HepG2 (cell line): ENCODE measurements around the gene NSMCE4A. TPM values are rescaled to one million over a fixed set of nuclear protein-coding genes. Genes with fewer than 3 reads are reported as not detected.
A peak's percentile ranks its signal among the peaks of the same experiment; 100 is the strongest.

Experiments used
- ATAC-seq: fragments of 200-7000 bp; cut with Tn5 transposase; 3 replicates; pipeline ENCODE4 v1.9.1; 2020; ENCODE audit warnings: mild to moderate bottlenecking, moderate library complexity
- BruUV-seq: library from RNA; stranded (reverse); fragments of 400-500 nt; replicated peaks from 2 replicates; lab custom pipeline; 2021; lab: Mats Ljungman, UMichigan
- CTCF ChIA-PET: fragments of 300-600 bp; formaldehyde crosslinking; extraction: SDS; loops from one replicate; lab custom pipeline; 2021; ENCODE audit warnings: low total read pairs, inconsistent platforms, low intra/inter-chr PET ratio; lab: Yijun Ruan, JAX
- POLR2A ChIA-PET: fragments of 350-600 bp; sonication (Branson Sonifier 250); formaldehyde crosslinking; loops from one replicate; lab custom pipeline; 2020; ENCODE audit warnings: antibody characterized with exemption, inconsistent platforms; lab: Yijun Ruan, JAX
- DNase-seq: peaks from one replicate; pipeline ENCODE4 v3.0.0-alpha.2; 2015; ENCODE audit warnings: low spot score
- FAIRE-seq: peaks from 3 replicates; lab custom pipeline; 2011; peaks lifted over from hg19 to GRCh38; lab: Jason Lieb, UNC
- H2AFZ ChIP-seq: one replicate; pipeline ENCODE4 v1.6.1; 2011; ENCODE audit warnings: low read length, inconsistent platforms
- H3K27ac ChIP-seq: fragments of 300-600 bp; 3 replicates; pipeline ENCODE4 v1.8.0; 2011; ENCODE audit warnings: mixed run types, mild to moderate bottlenecking, mixed read lengths, low read length, inconsistent platforms; ENCODE audit not compliant: insufficient read depth; ENCODE audit errors: extremely low read length
- H3K27me3 ChIP-seq, 2 experiments: fragments of 200-600 bp in 1 of 2; 2 replicates in 1 of 2; 3 replicates in 1 of 2; pipeline versions ENCODE4 v1.6.0 to v1.8.0; 2011; ENCODE audit warnings: low read length in 2 of 2, mild to moderate bottlenecking in 2 of 2, moderate library complexity in 2 of 2, inconsistent platforms in 1 of 2; ENCODE audit not compliant: insufficient read depth in 2 of 2, control insufficient read depth in 1 of 2
- H3K36me3 ChIP-seq, 2 experiments: fragments of 200-600 bp in 1 of 2; replicated peaks in 1 of 2; 2 replicates in 1 of 2; 3 replicates in 1 of 2; pipeline versions ENCODE4 v1.5.1 to v1.8.0; 2011; ENCODE audit warnings: low read length in 2 of 2, inconsistent platforms in 1 of 2; ENCODE audit not compliant: insufficient read depth in 2 of 2, control insufficient read depth in 1 of 2
- H3K4me1 ChIP-seq: 2 replicates; pipeline ENCODE4 v1.5.1; 2012; ENCODE audit warnings: low read length, inconsistent platforms; ENCODE audit not compliant: insufficient read depth
- H3K4me2 ChIP-seq: 2 replicates; pipeline ENCODE4 v1.6.0; 2011; ENCODE audit warnings: low read depth, low read length, inconsistent platforms
- H3K4me3 ChIP-seq, 3 experiments: fragments of 200-600 bp in 1 of 3; sonication (generic), shearing (Covaris generic) in 1 of 3; replicated peaks in 1 of 3; 2 replicates each; pipeline ENCODE4 v1.5.1; 2011 to 2016; ENCODE audit warnings: low read length in 3 of 3, inconsistent platforms in 2 of 3, low read depth in 2 of 3, mild to moderate bottlenecking in 2 of 3, control low read depth in 1 of 3, mixed read lengths in 1 of 3; ENCODE audit not compliant: insufficient read depth in 1 of 3
- H3K79me2 ChIP-seq: one replicate; pipeline ENCODE4 v1.6.1; 2011; ENCODE audit warnings: low read length, inconsistent platforms; ENCODE audit not compliant: insufficient read depth
- H3K9ac ChIP-seq: 2 replicates; pipeline ENCODE4 v1.6.0; 2011; ENCODE audit warnings: mild to moderate bottlenecking, low read depth, low read length, inconsistent platforms; ENCODE audit not compliant: insufficient read depth
- H3K9me3 ChIP-seq: 2 replicates; pipeline ENCODE4 v1.5.1; 2012; ENCODE audit warnings: mild to moderate bottlenecking, low read length
- H4K20me1 ChIP-seq: 2 replicates; pipeline ENCODE4 v1.6.0; 2011; ENCODE audit warnings: inconsistent platforms, mild to moderate bottlenecking, low read length, moderate library complexity; ENCODE audit not compliant: insufficient read depth
- CEBPG ChIP-seq: IDR thresholded peaks from 2 replicates; pipeline ENCODE4 v1.6.1; 2016
- PITX1 ChIP-seq: sonication (generic); formaldehyde crosslinking; IDR thresholded peaks from 2 replicates; pipeline ENCODE4 v1.5.1; 2020; ENCODE audit warnings: mild to moderate bottlenecking, missing genetic modification reagents
- SAFB2 ChIP-seq: sonication (generic); formaldehyde crosslinking; IDR thresholded peaks from 2 replicates; pipeline ENCODE4 v1.5.1; 2020; ENCODE audit warnings: missing genetic modification reagents, low read depth, mild to moderate bottlenecking, borderline replicate concordance
- TCF12 ChIP-seq, 2 experiments: fragments of 450-650 bp in 1 of 2; sonication (generic) in 1 of 2; formaldehyde crosslinking in 1 of 2; IDR thresholded peaks; 2 replicates each; pipeline versions ENCODE4 v1.6.1 to v1.8.0; 2017 to 2022; ENCODE audit warnings: antibody characterized with exemption in 1 of 2, mild to moderate bottlenecking in 1 of 2, missing genetic modification reagents in 1 of 2, moderate library complexity in 1 of 2
- TRAFD1 ChIP-seq: sonication (generic); formaldehyde crosslinking; IDR thresholded peaks from 2 replicates; pipeline ENCODE4 v1.5.1; 2020; ENCODE audit warnings: missing genetic modification reagents, mild to moderate bottlenecking, borderline replicate concordance
- WGBS: methylation state at CpG from one replicate; pipeline ENCODE4 v1.1.6; 2017; ENCODE audit warnings: low lambda C conversion rate; 5-methylcytosine and 5-hydroxymethylcytosine counted together
- in situ Hi-C: cut with HindIII; loops from 2 replicates; pipeline ENCODE4 v1.10.0; 2017; ENCODE audit warnings: low pct_unique_long_range_greater_than_20kb; ENCODE audit not compliant: extremely low pct_ligation_motif_present
- intact Hi-C: fragments of 100-400 bp; cut with micrococcal nuclease; formaldehyde crosslinking; loops from one replicate; pipeline ENCODE4 v1.10.0; 2022; ENCODE audit not compliant: unreplicated experiment
- polyA plus RNA-seq, 8 experiments: library from polyadenylated mRNA; depleted of rRNA in 3 of 8; stranded (reverse) in 7 of 8; unstranded in 1 of 8; fragments of >200 nt; fragmentation: Illumina TruSeq in 4 of 8; extraction: Trizol in 4 of 8; gene quantifications; 2 replicates each; pipeline versions ENCODE4 v1.2.1 to v1.2.3, GENCODE V29; 2011 to 2016; ENCODE audit warnings: low read depth in 4 of 8, missing spikeins in 1 of 8, mixed read lengths in 1 of 8; ENCODE audit not compliant: insufficient read depth in 1 of 8
- total RNA-seq, 5 experiments: library from RNA; depleted of rRNA; stranded (reverse); fragments of >200 nt; fragmentation: Illumina TruSeq; extraction: Trizol; gene quantifications; 2 replicates each; pipeline ENCODE4 v1.2.3, GENCODE V29; 2016; ENCODE audit warnings: low read depth in 1 of 5
- TF ChIP-seq, protein P1 (sequence below): sonication (generic); formaldehyde crosslinking; IDR thresholded peaks from 2 replicates; pipeline ENCODE4 v1.9.0; 2021; ENCODE audit warnings: missing genetic modification reagents, borderline replicate concordance
- TF ChIP-seq, protein P2 (sequence below): sonication (generic); formaldehyde crosslinking; IDR thresholded peaks from 2 replicates; pipeline ENCODE4 v1.8.0; 2022; ENCODE audit warnings: missing genetic modification reagents, mild to moderate bottlenecking, moderate library complexity, borderline replicate concordance

The NSMCE4A gene
- total and polyA plus RNA-seq, 2 of the 13 experiments (the other 11 are each of a cell fraction or from before 2014, with no cell fraction given): 61.1 to 91.6 TPM

DNA sequence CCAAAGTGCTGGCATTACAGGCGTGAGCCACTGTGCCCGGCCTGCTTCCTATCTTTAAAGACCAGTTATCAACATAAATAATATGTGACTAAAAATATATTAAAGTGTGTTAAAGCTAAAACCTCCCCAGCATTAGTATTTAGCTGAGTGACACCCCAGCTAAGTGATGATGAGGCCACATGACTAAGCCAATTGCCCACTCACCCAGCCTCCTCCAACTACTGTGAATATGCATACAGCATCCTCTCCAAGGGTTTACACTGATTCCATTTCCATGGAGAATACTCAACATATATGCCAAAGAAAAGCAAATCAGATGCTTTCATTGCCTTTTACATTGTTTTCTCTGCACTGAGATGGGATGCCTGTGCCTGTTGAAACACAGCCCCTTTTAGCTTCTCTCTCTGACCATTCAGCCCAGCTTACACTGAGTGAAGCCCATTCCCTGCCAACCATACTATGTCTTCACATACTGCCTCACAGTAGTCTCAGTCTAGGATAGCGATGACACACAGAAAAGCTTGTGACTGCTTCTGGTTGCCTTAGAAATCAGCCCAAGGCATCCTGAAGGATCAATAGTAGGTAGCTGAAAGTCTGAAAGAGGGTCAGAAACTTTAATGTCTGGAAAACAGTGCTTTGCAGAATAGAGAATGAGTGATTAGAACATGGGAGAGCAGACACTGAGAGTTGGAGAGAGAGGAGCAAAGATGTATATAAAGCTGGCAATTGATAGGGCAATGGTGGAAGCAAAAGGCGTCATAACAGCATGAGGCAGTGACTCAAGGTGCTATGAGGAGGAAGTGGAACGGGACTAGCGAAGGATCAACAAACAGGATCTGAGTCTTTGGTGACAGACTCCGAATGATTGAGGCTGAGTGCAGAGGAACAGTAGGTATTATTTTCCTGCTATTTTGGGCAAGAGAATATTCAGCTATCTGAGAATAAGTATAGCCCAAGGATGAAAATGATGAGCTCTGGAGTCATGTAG, 27.4 kb downstream of the NSMCE4A start (continued):
- TF ChIP-seq TRAFD1 (CRISPR knock-in tag): no peak

DNA sequence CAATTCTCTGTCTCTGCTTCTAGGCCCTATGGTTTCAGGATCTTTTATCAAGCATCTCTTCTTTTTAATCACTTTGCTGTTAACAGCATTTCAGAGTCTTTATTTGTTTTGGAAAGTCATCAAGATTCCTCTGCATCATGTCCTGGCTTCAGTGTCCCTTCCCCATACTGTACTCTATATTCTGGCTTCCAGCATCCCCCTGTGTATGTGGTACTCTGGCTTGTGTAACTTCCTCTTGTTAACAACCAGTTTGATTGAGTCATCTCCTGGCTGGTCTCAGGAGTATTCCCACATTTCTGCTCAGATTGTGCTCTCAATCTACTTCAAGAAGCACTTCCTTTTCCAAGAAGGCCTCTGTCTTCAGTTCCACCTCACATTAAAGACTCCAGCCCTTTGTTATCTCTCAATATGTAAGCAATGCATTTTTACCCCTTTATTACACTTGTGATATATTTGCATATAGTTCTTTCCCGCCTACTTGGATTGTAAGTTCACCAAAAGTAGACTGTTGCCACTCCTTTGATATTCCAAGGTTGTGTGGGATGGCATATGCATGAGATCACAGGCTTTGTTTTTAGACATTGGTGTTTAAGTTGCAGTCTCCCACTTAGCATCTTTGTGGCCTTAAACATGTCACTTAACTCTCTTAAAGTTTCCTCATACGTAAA, 32.1 kb downstream of the NSMCE4A start:
- no peak for DNase-seq
- no peaks in the 10 kb centered on the region for H3K9me3 ChIP-seq
- H3K4me1 ChIP-seq: peaks cover 10% of the 10 kb centered on the region
- no peak overlapping the region for H3K4me2 ChIP-seq
- intact Hi-C loops: no loop called here
- 52% methylated on average over 2 of the region's 2 CpGs for WGBS
- H3K27ac ChIP-seq: no peak overlapping the region
- no peaks in the 10 kb centered on the region for H3K36me3 ChIP-seq
- in situ Hi-C loops: no loop called here
- no peaks in the 10 kb centered on the region for H3K27me3 ChIP-seq
- CTCF ChIA-PET: no interaction called here
- no peaks in the 10 kb centered on the region for H4K20me1 ChIP-seq
- no peak for FAIRE-seq
- H3K79me2 ChIP-seq: no peaks in the 10 kb centered on the region
- peak; percentile 63; the same call in 2 of the 3 replicates for ATAC-seq
- no TSS peak for BruUV-seq
- POLR2A ChIA-PET: no interaction called here
- TF ChIP-seq CEBPG (CRISPR knock-in tag) (0 out of 2 replicates have a peak, but pooled peaks have one; percentile 17), SAFB2 (CRISPR knock-in tag) (no peak), TCF12 (IDR thresholded peaks at IDR 0.05) (no peak), TCF12 (CRISPR knock-in tag; IDR thresholded peaks at IDR 0.05) (no peak), PITX1 (CRISPR knock-in tag) (no peak)
- TF ChIP-seq, protein P1, sequence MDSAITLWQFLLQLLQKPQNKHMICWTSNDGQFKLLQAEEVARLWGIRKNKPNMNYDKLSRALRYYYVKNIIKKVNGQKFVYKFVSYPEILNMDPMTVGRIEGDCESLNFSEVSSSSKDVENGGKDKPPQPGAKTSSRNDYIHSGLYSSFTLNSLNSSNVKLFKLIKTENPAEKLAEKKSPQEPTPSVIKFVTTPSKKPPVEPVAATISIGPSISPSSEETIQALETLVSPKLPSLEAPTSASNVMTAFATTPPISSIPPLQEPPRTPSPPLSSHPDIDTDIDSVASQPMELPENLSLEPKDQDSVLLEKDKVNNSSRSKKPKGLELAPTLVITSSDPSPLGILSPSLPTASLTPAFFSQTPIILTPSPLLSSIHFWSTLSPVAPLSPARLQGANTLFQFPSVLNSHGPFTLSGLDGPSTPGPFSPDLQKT: no peak
- TF ChIP-seq, protein P2, sequence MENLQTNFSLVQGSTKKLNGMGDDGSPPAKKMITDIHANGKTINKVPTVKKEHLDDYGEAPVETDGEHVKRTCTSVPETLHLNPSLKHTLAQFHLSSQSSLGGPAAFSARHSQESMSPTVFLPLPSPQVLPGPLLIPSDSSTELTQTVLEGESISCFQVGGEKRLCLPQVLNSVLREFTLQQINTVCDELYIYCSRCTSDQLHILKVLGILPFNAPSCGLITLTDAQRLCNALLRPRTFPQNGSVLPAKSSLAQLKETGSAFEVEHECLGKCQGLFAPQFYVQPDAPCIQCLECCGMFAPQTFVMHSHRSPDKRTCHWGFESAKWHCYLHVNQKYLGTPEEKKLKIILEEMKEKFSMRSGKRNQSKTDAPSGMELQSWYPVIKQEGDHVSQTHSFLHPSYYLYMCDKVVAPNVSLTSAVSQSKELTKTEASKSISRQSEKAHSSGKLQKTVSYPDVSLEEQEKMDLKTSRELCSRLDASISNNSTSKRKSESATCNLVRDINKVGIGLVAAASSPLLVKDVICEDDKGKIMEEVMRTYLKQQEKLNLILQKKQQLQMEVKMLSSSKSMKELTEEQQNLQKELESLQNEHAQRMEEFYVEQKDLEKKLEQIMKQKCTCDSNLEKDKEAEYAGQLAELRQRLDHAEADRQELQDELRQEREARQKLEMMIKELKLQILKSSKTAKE (CRISPR knock-in tag): no peak
- no peak overlapping the region for H3K4me3 ChIP-seq
- H2AFZ ChIP-seq: no peak overlapping the region
- no peak overlapping the region for H3K9ac ChIP-seq
